GM19463 (cell line): ENCODE results near the gene FSD2.
"Not testable (repeated sequence)": the region's sequence is repeated elsewhere in the genome, so short reads cannot be mapped to it uniquely, and the experiment has no call there.

Experiments
- ATAC-seq: cut with Tn5 transposase; IDR thresholded peaks from one replicate; pipeline ENCODE4 v1.9.1; 2021; ENCODE audit warnings: mild to moderate bottlenecking, moderate library complexity; ENCODE audit not compliant: unreplicated experiment

The FSD2 gene

GRCh38 chr15:82830427-82831173 lies 24.7 kb upstream of the FSD2 start:
- ATAC-seq = no peak

- ATAC-seq = no peak
Observed at GRCh38 chr15:82829234-82829633, 23.4 kb upstream of the FSD2 start.

DNA sequence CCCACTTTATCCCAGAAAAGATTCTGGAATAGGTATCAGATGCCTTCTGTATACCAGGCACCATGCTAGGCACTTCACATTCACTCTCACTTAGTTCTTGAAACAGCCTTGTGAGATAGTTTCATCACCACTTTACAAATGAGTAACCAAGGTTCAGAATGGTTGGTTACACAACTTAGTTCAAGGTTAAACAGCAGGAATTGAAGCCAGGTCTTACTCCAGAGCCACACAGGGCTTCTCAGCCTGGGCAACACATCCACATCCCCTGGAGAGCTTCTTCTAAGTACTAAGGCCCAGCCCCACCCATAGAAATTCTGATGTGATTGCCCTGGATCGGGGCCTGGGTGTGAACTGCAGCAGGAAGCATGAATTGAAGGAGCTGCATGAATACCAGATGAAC lies 22.2 kb upstream of the FSD2 start:
- ATAC-seq = no peak

- ATAC-seq = no peak
Observed at GRCh38 chr15:82823049-82823448, 17.2 kb upstream of the FSD2 start.

DNA sequence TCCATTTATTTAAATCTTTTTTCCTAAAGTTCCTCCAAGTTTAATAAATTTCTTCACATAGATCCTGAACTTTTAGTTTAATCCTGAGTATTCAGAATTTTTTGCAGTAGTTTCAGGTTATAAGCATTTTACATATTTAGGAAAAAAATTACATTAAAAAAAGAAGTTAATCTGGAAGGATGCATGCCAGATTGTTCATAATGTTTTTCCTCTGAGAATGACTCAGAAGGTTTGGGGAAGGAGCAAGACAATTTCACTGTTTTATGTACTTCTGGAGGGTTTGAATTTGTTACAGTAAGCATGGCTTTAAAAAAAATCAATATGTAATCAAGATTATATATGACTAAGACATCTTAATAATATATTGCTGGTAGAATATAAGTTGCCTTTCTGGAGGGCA lies 16.0 kb upstream of the FSD2 start:
- ATAC-seq = not testable (repeated sequence)

GRCh38 chr15:82821396-82821795 lies 15.5 kb upstream of the FSD2 start:
- not testable (repeated sequence) for ATAC-seq

- no peak for ATAC-seq
Observed at GRCh38 chr15:82820128-82820527, 14.3 kb upstream of the FSD2 start.

GRCh38 chr15:82812994-82813393 lies 7.1 kb upstream of the FSD2 start:
- no peak for ATAC-seq

DNA sequence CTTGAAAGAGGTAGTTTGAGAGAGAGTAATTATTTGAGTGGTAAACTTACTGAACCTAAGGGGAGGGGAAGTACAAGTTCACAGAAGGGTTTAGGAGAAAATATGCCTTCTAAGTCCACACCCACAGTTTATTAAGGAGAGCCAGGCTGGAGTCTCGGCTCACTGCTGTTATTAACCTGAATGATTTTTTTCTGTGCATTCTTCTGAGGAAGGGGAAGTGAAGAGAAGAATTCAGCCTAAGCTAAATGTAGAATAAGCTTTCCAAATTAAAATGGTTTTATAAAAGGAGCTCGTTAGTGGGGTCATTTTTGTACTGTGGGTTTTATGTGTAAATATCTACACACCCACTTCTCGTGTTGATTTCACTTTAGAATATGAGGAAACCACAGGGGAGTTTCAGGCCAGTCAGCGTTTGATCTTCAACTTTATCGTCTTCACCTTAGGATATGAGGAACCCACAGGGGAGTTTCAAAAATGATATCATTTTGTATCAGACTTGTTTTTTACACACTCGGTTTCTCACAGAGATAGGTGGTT lies 5.1 kb upstream of the FSD2 start:
- no peak for ATAC-seq

DNA sequence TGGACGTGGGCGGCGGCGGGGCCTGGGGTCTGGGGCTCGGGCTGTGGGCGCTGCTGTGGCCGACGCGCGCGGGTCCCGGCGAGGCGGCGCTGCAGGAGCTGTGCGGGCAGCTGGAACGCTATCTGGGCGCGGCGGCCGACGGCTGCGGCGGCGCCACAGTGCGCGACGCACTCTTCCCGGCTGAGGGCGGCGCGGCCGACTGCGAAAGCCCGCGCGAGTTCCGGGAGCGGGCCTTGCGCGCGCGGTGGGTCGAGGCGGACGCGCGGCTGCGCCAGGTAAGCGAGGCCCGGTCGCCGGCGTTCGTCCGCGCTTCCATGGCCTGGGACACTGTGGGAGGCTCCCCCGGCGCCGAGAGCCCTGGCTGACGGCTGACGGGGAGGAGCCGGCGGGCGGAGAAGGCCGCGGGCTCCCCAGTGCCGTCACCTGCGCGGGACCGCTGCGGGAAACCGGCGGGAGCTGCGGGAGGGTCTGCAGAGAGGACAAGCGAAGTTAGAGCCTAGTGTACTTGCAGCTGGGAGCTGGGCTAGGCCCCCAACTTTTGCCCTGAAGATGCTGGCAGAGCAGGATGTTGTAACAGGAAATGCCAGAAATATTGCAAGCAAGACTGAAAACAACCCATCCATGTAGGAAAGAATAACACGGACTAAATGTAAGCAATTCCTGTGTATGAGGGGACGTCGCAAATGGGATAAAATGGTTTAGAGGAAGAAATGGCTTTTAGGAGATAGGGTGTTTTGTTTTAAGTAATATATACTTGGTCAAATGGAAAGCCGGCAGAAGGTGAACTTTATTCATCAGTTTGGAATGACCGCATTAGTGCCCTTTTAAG lies 4.4 kb upstream of the FSD2 start:
- peak; percentile 16 for ATAC-seq

DNA sequence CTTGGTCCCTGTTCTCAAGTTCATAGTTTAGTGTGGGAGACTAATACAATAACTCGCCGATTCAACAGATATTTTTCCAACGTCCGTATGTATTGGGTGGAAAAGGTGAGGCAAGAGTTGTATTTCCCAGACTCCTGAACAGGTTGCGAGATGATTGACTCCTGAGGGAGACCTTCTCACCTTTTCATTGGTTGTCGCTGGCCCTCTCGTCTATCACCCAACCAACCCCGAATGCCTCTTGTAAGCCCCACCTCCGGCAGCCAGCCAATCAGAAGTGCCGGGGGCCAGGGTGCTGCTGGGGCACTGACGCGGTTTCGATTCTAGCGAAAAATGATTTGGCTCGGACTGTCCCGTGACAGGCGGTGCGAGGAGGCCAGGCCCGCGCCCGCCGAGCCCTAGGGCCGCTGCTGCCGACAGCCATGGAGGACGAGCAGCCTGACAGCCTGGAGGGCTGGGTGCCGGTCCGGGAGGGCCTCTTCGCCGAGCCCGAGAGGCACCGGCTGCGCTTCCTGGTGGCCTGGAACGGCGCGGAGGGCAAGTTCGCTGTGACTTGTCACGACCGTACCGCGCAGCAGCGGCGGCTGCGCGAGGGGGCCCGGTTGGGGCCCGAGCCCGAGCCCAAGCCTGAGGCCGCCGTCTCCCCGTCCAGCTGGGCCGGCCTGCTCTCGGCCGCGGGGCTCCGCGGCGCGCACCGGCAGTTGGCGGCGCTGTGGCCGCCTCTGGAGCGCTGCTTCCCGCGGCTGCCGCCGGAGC lies 3.6 kb upstream of the FSD2 start, which contains the start of gene WHAMM:
Gene WHAMM (plus strand): TSS at position 321 of the 753 bp plus-strand sequence. CDS start 99 bp downstream, at position 420.
- ATAC-seq = peak; percentile 80

DNA sequence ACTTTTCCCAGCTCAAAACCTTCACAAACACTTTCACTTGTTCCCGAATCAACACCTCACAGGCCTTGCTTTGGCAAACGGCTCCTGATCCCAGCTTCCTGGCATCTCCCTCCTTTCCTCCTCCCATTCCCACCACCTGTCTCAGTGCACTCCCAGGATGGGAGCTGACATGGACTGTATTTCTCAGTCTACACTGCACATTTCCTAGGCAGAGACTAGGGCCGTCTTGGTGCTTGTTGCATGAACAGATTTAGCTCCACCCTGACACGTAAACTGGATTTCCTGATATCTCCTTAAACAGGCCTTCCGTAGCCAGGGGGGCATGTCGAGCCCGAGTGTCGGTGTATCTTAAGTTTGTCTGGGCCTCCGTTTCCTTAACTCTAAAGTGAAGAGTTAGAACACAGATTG lies 2.8 kb upstream of the FSD2 start:
- no peak for ATAC-seq

DNA sequence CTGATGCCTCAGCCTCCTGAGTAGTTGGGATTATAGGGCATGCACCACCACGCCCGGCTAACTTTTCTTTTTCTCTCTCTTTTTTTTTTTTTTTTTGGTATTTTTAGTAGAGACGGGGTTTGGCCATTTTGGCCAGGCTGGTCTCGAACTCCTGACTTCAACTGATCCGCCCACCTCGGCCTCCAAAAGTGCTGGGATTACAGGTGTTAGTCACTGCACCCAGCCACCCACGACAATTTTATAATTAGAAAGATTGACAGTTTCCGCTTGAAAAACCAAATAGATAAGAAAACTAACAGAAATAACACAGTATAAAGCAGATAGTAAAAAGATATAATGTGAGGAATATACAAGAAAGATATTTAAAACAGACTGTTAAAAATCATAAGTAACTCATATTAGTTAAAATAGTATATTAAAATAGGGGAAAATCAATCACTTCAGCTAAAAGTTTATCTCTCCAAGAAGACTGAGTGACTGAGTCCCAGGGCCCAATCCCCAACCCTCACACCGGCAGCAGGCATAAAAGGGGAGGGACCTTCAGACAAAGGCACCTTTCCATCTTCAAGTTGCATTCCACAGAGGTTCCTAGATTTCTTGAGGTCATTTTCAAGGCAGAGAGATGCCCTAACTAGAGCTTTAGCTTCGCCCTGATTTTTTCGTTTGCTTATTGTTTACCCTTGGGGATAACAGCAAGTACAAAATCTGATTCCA lies 2.2 kb upstream of the FSD2 start:
- ATAC-seq = no peak

DNA sequence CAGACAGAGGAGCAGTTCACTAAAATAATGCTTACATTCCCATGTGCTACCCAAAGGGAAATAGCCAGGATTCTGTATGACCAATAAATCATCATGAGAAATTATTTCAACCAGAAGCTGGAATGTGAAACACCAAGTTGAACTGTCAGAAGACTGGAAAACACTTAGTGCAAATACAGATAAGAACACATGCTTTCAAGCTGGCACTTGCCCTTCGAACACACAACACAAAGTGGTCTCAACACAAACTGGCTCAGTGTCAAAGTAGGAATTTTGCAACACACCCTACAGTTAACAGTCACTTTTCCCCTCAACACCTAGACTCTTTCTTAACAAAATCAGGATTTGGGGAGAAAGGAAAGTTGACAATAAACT lies 1.3 kb downstream of the FSD2 start:
- ATAC-seq = no peak

DNA sequence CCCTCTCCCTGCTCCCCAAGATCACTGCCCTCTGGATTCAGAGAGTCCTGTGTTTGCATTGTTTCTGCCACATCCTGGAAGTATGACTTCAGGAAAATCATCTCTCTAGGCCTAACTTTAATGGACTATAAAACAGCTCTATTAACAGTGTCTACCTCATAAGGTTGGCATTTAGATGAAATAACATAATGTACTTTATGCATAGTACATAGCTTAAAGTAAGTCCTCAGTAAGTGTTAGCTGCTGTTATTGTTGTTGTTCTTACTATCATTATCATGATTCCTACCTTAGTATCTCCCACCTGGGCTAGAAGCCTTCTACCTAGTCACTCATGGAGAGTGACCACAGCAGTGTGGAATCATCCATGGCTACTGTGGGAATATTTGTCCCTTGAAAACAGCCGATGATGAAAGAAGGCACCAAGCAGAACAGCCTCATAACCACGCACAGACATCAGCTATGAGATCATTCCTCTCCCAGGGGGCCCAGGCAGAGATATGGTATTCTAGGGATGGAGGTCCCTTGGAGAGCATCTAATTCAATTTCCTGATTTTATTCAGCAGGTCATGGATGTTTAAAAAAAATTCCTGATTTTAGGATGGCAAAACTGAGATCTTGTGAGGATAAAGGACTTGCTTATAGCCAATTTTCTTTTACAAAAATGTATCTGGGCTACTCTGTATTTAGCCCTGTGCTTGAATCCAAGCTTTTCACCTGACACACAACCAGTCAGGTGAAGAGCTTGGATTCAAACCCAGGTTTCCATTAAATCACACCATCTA lies 1.9 kb downstream of the FSD2 start:
- no peak for ATAC-seq

DNA sequence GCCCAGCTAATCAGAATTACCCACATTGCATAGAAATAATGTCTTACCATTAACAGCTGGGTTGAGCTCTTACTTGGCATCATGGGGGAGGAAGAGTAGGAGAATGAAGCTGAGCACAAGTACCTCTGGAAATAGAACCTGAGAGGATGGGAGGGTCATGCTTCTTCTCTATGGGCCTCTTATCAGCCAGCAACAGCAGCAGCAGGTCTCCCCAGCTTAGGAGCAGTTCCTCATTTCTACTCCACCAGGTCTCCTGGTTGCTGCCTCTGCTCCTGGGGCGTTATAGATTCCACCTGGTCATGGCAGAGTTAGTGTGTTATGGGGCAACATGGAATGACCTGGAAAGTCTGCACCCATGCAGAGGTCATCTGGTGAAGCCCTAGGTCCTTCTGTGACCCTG lies 3.4 kb downstream of the FSD2 start:
- ATAC-seq = no peak

DNA sequence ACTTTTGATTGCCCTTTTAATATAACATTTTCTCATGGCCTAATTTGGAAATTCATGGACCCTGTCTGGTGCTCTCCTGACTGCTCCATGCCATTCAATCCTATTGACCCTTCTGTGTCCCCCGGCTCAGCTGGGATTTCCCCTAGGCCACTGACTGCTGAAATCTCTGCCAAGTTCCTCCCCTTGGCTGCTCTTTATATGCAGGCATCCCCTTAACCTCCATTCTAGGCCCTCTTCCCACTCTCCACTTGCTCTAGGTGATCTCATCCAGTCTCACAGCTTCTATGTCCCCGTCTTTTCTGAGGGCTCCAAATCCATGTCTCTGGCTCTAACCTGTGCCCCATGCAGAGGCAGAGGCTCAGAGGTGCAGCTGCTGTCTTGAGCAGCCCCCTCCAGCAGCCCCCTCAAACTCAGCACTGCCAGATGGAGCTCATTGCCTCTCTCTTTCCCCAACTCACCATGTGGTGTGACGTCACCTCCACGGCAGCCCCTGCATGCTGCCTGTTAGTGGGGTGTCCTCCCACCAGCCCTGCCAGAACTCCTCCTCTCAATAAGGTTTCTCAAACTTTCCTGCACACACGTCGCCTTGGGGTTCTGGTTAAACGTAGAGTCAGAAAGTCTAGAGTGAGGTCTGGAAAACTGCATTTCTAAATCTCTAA lies 6.6 kb downstream of the FSD2 start:
- no peak for ATAC-seq

GRCh38 chr15:82798531-82799166 lies 7.2 kb downstream of the FSD2 start:
- ATAC-seq = no peak

GRCh38 chr15:82798104-82798503 lies 7.8 kb downstream of the FSD2 start:
- no peak for ATAC-seq
